ENCODE data around the gene CTNNA2. TPM values are rescaled to one million over a fixed set of nuclear protein-coding genes. Genes with fewer than 3 reads are reported as not detected.

CTNNA2 gene
- total RNA-seq, 4 donors from 2014 or later = 0.40 to 1.7 (median 1.5) TPM; not detected in 1

DNA sequence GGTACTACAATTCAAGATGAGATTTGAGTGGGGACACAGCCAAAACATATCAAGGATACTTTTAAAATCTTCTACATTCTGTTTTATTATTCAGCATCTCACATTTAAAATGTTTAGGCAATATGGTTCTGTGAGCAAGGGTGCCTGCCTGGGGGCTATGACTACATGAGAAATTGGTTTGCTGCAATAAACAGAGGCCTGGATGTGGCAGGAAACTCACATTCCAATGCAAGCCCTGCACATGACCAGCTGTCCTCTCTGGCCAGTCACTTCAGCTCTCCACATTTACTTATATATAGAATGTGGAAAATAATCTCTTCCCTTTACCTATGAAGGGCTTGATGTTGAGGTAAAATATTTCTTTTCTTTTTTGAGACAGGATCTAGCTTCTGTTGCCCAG, 598.3 kb downstream of the CTNNA2 start:
- Histone ChIP-seq H3K9me3 (no peaks in the 10 kb centered on the region), H3K27me3 (no peaks in the 10 kb centered on the region), H3K27ac (no peak overlapping the region), H3K36me3 (no peaks in the 10 kb centered on the region), H3K4me1 (no peaks in the 10 kb centered on the region), H3K4me3 (no peak overlapping the region)
- TF ChIP-seq POLR2A (IDR thresholded peaks at IDR 0.05) (no peak), POLR2AphosphoS5 (IDR thresholded peaks at IDR 0.05) (no peak), EP300 (IDR thresholded peaks at IDR 0.05; ENCODE audit: low read depth) (no peak)
- TF ChIP-seq, protein P1, sequence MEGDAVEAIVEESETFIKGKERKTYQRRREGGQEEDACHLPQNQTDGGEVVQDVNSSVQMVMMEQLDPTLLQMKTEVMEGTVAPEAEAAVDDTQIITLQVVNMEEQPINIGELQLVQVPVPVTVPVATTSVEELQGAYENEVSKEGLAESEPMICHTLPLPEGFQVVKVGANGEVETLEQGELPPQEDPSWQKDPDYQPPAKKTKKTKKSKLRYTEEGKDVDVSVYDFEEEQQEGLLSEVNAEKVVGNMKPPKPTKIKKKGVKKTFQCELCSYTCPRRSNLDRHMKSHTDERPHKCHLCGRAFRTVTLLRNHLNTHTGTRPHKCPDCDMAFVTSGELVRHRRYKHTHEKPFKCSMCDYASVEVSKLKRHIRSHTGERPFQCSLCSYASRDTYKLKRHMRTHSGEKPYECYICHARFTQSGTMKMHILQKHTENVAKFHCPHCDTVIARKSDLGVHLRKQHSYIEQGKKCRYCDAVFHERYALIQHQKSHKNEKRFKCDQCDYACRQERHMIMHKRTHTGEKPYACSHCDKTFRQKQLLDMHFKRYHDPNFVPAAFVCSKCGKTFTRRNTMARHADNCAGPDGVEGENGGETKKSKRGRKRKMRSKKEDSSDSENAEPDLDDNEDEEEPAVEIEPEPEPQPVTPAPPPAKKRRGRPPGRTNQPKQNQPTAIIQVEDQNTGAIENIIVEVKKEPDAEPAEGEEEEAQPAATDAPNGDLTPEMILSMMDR (IDR thresholded peaks at IDR 0.05) = no peak
- DNase-seq = no peak
- intact Hi-C loops (cut with DNase I; ENCODE audit: low total_unique reads) = no loop called here
- in situ Hi-C loops (cut with MboI; ENCODE audit: low pct_ligation_motif_present in 1 of 4, low pct_unique_long_range_greater_than_20kb in 1 of 4, low sequenced_read_pairs in 3 of 4) = no loop called here

DNA sequence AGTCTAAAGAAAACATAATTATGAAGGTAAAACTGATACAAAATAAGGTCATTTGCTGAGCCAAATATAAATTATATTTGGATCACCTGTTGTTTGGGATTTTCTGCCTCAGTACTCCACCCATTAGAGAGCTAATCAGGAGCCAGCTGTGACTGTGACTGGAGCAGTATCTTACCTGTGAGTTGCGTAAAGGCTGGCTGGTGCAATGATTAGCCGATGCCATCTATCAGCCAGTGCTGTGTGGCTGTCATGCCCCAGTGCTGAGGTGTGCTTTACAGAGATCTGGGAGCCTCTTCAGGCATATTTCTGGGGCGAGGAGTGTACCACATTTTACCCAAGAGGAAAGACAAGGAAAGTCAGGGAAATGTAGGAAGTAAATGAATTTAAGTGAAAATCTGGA, 599.9 kb downstream of the CTNNA2 start:
- Histone ChIP-seq H3K36me3 (no peaks in the 10 kb centered on the region), H3K27me3 (no peaks in the 10 kb centered on the region), H3K4me3 (no peak overlapping the region), H3K27ac (no peak overlapping the region), H3K9me3 (no peaks in the 10 kb centered on the region), H3K4me1 (no peaks in the 10 kb centered on the region)
- in situ Hi-C loops (cut with MboI; ENCODE audit: low pct_ligation_motif_present in 1 of 4, low pct_unique_long_range_greater_than_20kb in 1 of 4, low sequenced_read_pairs in 3 of 4) = no loop called here
- intact Hi-C loops (cut with DNase I; ENCODE audit: low total_unique reads) = no loop called here
- DNase-seq = no peak
- TF ChIP-seq POLR2AphosphoS5 (IDR thresholded peaks at IDR 0.05) = no peak
- no peak for TF ChIP-seq POLR2A (IDR thresholded peaks at IDR 0.05)
- TF ChIP-seq, protein P1 (IDR thresholded peaks at IDR 0.05) = no peak
- no peak for TF ChIP-seq EP300 (IDR thresholded peaks at IDR 0.05; ENCODE audit: low read depth)
- WGBS, 2 donors (ENCODE audit: low coverage in 1 of 2) = 81 to 87% methylated on average over 3 of the region's 3 CpGs

DNA sequence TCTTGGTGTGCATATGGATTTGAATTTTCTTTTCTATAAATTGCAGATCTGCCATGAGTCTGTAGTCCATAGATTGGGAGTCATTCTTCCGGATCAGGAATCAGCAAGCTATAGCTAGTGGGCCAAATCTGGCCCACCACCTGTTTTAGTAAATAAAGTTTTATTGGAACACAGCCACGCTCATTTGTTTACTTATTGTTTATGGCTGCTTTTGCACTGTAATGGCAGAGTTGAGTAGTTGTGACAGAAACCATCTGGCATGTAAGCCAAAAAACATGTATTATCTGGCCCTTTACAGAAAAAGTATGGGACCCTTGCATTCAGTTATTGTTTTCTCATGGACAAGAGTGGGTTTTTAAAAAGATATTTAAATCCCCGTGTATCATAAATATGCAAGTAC, 600.5 kb downstream of the CTNNA2 start:
- no peaks in the 10 kb centered on the region for H3K9me3 ChIP-seq
- TF ChIP-seq, protein P1 (IDR thresholded peaks at IDR 0.05) = no peak
- TF ChIP-seq EP300 (IDR thresholded peaks at IDR 0.05; ENCODE audit: low read depth) (no peak), POLR2AphosphoS5 (IDR thresholded peaks at IDR 0.05) (no peak), POLR2A (IDR thresholded peaks at IDR 0.05) (no peak)
- no peak overlapping the region for H3K4me3 ChIP-seq
- DNase-seq = no peak
- in situ Hi-C loops (cut with MboI; ENCODE audit: low pct_ligation_motif_present in 1 of 4, low pct_unique_long_range_greater_than_20kb in 1 of 4, low sequenced_read_pairs in 3 of 4) (no loop called here), intact Hi-C loops (cut with DNase I; ENCODE audit: low total_unique reads) (no loop called here)
- WGBS, 2 donors (ENCODE audit: low coverage in 1 of 2) = 39 to 54% methylated on average over 3 of the region's 3 CpGs
- H3K36me3 ChIP-seq = no peaks in the 10 kb centered on the region
- H3K27me3 ChIP-seq = no peaks in the 10 kb centered on the region
- H3K4me1 ChIP-seq = no peaks in the 10 kb centered on the region
- H3K27ac ChIP-seq = no peak overlapping the region

DNA sequence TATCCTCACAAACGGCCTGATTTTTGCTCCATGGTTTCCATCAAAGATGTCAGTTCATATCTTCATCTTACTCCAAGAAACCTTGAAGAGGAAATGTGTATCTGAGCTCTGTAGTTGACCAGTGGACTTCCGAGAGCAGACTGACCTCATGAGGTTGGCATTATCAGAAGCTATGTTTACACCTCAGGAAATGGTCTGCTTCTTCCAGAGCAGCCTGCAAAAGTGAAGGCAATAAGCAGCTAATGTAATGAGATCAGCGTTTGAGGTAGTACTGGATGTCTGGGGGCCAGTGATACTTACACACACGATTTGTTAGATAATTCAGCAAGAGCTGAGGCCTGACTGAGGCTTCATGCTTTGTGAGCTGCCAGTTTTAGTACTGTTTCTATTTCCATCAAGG, 602.0 kb downstream of the CTNNA2 start:
- WGBS, 2 donors (ENCODE audit: low coverage in 1 of 2) = 64% methylated on average over 4 of the region's 4 CpGs; no CpG with 5 or more reads in 1 of the 2 donors
- Histone ChIP-seq H3K4me1 (no peaks in the 10 kb centered on the region), H3K9me3 (no peaks in the 10 kb centered on the region), H3K27me3 (no peaks in the 10 kb centered on the region), H3K27ac (no peak overlapping the region), H3K4me3 (no peak overlapping the region), H3K36me3 (no peaks in the 10 kb centered on the region)
- TF ChIP-seq POLR2AphosphoS5 (IDR thresholded peaks at IDR 0.05) = no peak
- no peak for TF ChIP-seq POLR2A (IDR thresholded peaks at IDR 0.05)
- TF ChIP-seq, protein P1 (IDR thresholded peaks at IDR 0.05) = no peak
- TF ChIP-seq EP300 (IDR thresholded peaks at IDR 0.05; ENCODE audit: low read depth) = no peak
- DNase-seq = no peak
- intact Hi-C loops (cut with DNase I; ENCODE audit: low total_unique reads) = no loop called here
- in situ Hi-C loops (cut with MboI; ENCODE audit: low pct_ligation_motif_present in 1 of 4, low pct_unique_long_range_greater_than_20kb in 1 of 4, low sequenced_read_pairs in 3 of 4) = no loop called here

All from transverse colon (tissue), 4 donors.